Stimulated activated CD4-positive, alpha-beta T cell treated with anti-CD3 and anti-CD28 coated beads, Interleukin-1b, Interleukin-23, amount 100 ng/mL, for 4 hours (primary cell): ENCODE results near the gene CTXN3.
"Not testable (repeated sequence)": the region's sequence is repeated elsewhere in the genome, so short reads cannot be mapped to it uniquely, and the experiment has no call there.

Source experiments
- DNase-seq, 2 donors: peaks; one replicate each; pipeline ENCODE4 v3.0.0-alpha.2; 2020; ENCODE audit warnings: low read depth in 2 of 2

CTXN3 gene

DNA sequence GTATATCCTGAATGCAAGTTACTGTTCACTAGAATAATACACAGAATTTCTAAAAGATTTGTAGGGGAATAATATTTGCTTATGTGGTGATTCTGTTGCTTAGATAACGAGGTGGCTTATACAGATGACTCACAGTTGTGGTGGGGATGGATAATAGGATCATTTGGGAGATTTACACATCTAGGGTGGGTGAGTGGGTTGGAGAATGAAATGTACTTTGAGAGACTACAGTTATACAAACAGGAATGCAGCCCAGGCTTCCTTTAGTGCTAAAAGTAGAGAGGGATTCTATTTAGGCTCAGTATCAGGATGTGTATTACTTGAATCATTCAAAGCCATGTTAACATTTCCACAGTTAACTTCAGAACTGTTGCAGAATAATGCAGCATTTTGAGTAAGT lies 1.8 kb downstream of the CTXN3 start:
- no peak for DNase-seq

DNA sequence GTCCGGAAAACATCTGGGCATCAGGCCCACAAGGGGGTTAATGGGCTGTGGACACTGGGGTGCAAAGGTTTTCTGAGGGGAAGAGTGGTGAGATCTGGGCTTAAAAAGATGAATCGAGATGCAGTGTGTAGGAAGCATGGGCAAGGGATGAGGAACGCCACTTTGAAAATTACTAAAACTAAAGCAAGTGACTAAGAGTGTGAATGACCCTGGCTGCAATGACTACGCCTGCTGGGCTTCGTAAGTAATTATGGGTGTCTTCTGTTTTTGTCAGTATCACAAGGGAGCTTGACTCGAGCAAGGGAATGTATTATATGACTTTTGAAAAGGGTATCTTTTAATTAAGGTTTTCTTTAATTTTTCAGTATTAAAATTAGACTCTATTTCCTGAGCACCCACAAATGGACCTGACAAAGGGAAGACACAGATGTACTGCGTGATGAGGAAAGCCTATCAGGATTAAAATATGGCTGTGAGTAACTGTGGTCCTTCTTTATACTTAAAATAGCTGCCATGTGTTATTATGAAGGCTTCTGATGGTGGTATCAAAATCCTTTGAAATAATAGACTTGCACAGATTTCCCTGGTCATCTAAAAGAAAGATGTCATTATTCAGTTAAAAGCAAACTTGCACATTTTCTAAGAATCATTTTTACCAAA lies 4.2 kb downstream of the CTXN3 start:
- no peak for DNase-seq

DNA sequence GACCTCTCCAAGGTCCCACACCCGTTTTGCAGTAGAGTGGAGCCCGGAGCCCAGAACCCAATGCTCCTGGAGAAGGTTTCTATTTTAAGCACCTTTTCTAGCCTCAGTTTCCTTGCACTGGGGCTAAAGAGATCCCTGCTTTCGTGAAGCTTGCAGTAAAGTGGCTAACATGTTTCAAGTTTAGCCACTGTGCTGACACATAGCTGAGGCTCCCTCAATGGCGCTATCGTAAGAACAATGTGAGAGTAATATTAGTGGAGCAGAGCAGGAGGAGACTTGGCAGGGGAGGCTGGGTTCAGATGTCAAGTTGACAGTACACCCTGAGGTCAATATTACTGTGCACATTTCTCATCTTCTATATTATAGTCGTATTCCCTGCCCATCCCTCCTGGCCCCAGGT lies 7.9 kb downstream of the CTXN3 start:
- DNase-seq = no peak

DNA sequence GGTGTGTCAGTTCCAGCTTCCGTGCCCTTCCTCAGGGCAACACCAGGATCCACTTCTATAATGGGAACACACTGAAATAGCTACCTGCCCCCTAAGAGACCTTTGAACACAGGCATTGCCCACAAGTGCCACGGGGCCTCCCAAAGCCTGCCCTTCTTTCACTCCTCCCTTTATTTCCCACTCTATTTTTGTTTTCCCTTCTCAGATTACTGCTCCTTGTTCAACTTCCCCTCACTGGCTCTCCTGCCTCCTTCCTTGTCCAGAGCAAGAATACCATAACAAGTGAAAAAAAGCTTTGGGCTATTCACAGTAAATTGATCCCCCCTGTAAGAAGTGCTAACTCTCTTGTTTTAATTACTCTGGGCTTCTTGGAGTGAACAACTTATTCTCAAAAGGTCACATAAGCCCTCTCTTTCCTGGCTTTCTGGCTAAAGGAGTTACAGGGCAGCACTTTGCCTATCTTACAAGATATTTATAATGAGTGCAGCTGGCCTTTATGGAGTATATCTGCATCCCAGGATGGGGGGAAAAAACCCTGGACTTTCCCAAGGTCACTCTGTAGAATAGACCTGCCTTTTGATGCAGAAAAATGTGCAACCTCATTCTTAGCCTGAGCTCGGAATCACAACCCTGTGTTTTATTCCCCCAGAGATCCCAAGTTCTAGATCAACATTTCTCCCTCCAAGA lies 11.3 kb downstream of the CTXN3 start:
- DNase-seq = no peak

DNA sequence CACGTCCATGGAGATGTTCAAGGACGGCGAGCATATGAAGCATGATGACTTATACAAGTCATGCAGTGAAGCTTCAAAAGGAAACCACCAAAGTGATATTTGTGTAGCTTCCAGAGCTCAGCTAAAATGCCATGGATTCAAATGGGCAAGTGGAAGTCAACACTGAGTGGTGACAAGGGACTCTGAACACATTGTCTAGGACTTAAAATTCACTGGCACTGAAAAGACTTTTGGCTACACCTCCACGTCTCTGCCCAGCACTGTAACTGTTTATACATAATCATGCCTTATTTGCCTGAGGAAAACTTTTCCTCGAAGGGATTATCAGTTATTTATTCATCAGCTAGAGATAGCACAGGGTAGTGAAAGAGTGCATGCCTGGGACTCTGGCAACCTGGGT lies 15.2 kb downstream of the CTXN3 start:
- DNase-seq = no peak

DNA sequence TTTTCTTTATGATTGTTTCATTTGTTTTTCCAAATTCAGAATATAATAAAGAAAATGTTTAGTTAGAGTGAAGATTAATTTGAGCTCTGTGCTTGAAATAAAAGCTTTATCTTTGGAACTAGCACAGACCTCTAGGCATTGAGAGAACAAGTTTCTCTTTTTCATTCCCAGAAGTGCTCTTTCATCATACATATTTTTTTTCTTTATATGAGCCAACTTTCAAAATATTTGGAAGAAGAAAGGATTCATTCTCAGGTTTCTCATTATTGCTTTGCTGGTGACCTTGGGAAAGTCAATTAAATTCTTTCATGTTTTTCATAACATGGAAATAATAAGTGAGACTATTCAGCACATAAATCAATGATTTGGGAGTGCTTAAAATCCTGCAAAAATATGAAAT lies 16.8 kb downstream of the CTXN3 start:
- DNase-seq = no peak

DNA sequence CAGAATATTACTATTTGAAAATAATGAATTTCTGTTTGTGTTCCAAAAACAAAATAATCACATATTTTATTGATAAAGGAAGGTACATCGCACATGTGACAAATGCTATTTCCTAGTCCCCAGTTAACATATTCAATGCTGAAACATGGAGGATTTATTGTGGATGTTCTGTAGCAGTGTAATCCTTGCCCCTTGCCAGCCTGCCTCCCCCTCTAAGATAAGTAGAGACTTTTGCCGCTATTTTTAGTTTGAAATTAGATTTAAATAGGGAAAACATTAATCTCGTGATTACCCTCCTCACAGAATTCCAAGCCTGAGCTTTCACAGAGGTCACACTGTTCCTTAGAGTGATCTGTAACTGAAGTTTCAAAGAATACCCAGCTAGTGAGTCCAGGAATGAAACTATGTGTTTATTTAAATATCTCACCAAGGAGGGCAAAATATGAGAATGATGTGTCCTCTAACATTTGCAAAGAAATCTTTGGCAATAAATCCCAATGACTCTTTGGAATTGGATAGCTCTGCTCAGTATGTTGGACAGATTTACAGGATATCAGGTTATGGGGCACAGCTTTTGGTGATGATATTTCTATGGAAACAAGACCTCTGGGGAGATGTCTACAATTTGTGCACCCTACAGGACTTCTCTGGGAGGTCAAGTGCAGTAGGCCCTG lies 17.3 kb downstream of the CTXN3 start:
- no peak for DNase-seq

DNA sequence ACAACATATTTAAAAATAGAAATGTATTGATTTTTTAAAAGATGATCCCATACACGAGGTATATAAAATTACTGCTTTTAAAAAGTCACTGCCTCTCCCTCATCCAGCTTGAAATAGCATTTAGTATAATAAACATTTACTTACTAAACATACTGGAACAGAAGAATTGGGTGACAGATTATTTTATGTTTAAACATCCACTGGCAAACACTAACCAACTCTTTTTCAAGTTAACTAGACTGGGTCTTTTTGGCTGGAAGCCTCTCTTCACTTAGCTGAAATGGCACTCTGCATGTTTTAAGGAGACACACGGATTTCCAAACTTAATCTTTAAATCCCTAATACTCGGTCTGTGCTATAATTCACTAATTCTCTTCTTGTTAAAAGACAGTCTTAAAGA lies 19.0 kb downstream of the CTXN3 start:
- DNase-seq = no peak

DNA sequence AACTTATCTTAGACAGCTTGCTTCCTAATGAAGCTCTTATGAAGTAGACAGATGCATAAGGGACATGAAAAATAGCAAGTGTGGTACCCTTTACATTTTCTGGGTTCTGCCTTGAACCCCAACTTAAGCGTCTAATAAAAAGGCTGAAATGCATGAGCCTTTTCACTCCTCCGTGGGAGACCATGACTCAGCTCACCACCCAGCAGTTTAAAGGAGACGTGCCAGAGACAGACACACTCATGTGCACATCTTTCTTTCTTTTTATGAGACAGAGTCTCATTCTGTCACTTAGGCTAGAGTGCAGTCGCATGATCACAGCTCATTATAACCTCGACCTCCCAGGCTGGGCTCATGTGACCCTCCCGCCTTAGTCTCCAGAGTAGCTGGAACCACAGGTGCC lies 22.3 kb downstream of the CTXN3 start:
- no peak for DNase-seq

DNA sequence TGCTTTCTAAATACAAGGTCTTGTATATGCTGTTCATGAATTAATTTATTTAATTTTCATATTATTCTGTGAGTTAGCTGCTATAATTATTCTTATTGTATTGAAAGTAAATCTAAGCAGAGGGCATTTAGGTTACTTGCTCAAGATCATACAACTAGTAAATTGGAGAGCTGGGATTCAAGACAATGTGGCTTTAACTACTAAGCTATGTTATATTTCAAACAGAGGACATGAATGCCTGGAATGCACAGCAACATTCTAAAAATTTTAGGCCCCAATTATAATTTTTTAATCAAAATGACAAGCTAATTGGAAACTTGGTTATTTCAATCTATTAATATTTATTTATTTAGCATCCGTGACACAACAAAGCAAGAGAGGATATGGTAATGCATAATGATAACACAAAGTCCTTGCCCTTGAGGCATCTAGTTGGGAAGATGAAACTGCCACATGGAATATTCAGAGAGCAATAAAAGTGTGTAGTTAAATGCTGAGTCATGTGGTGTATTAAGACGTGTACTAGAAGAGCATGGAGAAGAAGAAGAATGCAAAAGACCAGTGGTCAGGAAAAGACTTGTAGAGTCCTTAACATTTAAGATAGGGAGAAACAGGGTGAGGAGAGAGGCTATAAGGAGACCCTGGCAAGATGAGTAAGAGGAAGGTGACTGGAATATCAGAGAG lies 24.4 kb downstream of the CTXN3 start:
- no peak for DNase-seq

DNA sequence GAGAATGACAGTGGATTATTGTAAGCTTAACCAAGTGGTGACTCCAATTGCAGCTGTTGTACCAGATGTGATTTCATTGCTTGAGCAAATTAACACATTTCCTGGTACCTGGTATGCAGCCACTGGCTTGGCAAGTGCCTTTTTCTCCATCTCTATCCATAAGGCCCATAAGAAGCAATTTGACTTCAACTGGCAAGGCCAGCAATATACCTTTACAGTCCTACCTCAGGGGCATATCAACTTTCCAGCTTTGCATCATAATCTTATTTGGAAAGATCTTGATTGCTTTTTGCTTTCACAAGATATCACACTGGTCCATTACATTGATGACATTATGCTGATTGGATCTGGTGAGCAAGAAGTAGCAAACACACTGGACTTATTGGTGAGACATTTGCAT lies 28.1 kb downstream of the CTXN3 start:
- DNase-seq = not testable (repeated sequence)

DNA sequence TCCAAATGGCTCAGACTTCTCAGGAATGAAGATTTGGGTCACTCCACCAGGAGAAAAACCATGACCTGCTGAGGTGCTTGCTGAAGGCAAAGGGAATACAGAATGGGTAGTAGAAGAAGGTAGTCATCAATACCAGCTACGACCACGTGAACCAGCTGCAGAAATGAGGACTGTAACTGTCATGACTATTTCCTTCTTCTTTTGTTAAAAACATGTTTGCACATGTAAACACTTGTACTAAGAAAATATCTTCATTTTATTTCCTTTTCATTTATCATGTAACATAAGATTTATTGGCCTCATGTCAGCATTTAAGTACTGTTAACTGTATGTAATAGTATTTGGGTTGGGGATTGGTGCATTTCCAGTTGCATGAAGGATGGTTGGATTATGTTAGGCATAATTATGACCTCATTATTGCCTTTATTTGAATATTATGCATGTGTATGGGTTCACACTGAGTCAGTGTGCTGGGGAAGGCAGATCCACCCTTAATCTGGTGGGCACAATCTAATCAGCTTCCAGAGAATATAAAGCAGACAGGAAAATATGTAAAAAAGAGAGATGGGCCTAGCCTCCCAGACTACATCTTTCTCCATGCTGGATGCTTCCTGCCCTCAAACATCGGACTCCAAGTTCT lies 30.9 kb downstream of the CTXN3 start:
- DNase-seq = not testable (repeated sequence)

DNA sequence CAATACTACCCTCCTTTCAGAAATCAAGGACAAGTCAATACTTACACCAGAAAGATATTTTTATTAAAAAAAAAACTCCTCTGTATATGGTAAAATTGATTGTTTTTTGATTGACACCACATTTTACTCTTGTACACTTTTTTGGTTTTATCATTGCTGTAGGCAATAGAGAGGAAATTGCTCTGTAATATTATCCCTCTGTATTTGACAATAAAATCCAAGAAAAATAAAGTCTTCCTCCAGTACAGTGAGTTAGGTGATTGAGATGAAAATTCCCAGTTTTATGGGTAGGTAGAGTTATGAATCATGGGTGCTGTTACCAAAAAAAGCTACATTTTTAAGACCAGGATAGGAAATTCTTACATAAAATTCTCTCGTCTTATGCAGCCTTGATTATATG lies 31.7 kb downstream of the CTXN3 start:
- DNase-seq = no peak

DNA sequence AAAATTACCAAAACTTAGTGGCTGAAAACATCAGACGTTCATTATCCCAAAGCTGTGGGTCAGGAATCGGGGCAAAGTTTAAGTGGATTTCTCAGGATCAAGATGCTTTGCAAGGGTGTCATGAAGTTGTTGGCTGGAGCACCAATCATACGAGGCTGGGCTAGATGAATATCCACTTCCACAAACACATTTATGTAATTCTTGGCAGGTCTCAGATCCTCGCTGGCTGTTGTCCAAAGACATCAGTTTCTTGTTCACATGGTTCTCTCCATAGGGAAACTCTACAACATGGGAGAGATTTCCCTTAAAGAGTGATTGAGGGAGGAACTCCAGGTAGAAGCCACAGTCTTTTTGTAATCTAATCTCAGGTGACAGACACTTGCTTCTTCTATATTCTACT lies 34.1 kb downstream of the CTXN3 start:
- DNase-seq = no peak

DNA sequence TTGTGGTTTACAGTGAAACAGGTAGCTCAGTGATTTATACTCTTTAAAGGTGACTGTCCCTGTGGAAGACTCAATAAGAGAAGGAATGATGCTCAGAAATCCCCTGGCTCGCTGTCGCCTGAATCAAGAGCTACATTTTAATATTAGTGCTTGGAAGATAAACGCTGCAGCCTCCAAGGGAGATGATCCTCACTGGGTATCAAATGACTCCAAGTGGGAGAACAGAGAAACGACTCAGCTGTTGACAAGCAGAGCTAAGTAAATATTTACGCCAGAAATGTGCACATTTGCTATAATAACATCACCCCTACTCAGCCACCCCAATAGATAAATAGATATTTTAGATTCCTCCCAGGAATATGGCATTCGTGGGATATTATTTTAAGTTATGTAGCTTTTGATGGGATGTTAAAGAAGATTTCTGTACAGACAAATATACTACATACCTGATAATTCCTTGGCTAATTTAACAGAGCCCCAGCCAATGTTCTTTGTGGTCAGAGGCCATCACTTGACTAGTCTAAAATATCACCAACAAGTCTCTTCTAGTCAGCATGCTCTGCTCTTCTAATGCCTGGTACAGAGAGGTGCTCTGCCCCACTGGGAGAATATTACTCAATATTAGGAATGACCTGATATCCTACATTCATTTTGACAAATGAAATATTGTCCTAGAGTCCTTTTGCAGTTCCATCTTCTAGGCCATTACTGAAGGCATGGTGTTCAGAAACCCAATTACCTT lies 36.0 kb downstream of the CTXN3 start:
- DNase-seq = no peak

DNA sequence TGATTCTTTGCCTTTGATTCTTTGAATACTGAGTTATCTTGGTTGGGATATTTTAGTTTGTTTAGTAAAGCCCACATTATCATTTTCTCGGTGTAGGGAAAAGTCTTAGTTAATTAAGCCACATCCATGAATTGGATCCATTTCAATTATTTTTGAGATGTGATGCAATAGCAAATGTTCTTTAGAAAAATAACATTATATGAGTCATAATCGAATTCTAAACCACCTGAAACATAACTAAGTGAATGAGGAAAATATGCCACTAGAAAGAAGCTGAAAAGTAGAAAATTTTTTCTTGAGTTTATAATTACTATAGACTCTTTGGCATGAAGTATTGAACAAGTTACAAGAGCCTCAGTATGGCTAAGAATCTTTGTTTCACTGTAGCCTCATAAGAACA lies 36.8 kb downstream of the CTXN3 start:
- DNase-seq = no peak

DNA sequence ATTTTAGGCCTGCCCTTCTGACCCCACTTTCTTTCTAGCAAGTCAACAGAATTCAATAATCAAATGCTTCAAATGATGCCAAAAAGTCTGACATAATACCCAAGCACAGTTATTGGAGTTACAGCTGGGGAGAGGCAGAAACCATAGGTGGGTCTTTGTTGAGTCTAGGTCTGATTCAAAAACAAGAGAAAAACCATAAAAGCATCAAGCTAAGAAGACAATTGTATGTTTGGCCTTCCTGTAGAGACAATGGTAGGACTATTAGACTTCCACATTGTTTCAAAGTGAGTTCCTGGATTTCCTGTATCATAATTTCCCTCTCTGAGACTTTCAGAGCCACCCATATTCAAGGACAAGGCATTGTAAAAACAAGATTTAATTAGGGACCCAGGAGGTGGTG lies 37.5 kb downstream of the CTXN3 start:
- DNase-seq = no peak

DNA sequence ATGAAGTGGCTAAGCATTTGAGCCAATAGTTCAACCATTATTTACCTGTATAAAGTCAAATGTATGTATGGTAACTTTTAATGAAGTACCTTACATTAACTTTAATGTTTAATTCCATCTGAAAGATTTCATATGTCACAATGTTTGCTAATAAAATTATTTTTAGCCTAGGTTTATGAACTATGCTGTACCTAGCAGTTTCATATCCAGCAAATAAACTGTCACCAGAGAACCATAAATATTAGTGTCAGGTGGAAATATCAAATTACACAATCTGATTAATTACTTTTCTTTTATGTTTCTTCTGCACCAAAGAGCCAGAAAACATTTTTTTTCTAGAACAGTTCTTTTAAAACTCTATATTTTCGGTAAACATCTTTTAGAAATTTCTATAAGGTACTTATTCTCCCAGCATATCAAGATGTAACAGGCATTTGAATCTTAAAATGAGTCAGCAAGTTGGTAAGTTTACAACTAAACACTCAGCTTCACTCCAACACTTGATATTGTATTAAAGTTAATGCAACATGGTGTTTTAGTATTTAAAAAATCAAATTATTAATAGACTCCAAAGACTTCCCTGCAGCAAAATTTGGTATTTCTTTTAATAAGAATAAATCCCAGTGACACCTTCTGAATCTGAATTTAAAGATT lies 45.8 kb downstream of the CTXN3 start:
- DNase-seq = no peak

DNA sequence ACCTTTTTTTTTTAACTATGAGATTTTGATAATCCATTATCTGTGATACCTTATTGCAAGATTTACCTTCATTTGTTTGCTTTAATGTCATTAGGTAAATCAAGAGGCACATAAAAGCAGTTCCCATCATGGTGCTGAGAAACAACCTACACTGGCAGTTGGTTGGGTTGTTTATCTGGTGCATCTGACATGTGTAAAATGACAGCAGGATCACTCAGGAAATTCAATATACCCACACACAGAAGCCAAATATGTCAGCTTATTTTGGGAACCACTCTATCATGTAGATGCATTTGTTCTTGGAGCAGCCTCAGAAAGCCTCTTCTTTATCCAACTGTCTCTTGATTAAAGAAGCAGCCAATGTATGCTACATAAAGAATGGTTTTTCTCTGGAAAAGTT lies 46.5 kb downstream of the CTXN3 start:
- DNase-seq = no peak

DNA sequence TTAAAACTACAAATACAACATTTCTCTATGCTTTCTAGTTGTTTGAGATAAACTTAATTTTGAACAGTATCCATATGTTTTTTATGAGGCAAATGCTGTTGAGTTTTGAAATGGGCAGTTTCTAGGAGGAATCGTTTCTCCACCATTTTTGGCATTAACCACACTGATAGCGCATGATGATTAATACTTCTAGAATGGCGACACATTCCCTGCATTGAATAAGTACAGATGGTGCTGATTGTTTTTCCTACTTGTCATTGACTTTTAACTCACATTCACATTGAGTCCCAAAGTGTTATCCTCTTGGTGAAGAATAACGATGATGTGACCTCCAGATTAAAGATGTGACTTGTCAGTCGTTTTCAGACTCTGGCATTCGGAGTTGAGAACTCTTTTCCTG lies 47.8 kb downstream of the CTXN3 start:
- DNase-seq = no peak
